GM18505 (cell line): ENCODE measurements around the gene CD207.

ENCODE experiments used
- ATAC-seq: cut with Tn5 transposase; IDR thresholded peaks from one replicate; pipeline ENCODE4 v1.9.1; 2021; ENCODE audit not compliant: unreplicated experiment
- POLR2A ChIP-seq: IDR thresholded peaks from 4 replicates; pipeline ENCODE4 v1.6.1; 2011; ENCODE audit warnings: borderline replicate concordance; ENCODE audit not compliant: insufficient read depth, insufficient read length; ENCODE audit errors: extremely low read depth

The CD207 gene

GRCh38 chr2:70789304-70790135 lies 46.1 kb downstream of the CD207 start:
- ATAC-seq = no peak
- no peak for TF ChIP-seq POLR2A

GRCh38 chr2:70785137-70785911 lies 50.3 kb downstream of the CD207 start:
- ATAC-seq = no peak

GRCh38 chr2:70784320-70784719 lies 51.3 kb downstream of the CD207 start:
- ATAC-seq = no peak
- TF ChIP-seq POLR2A = no peak

More at GRCh38 chr2:70785137-70785911, 50.3 kb downstream of the CD207 start:
- no peak for TF ChIP-seq POLR2A
